Endothelial cell of coronary artery (primary cell): ENCODE results near the gene BMP10. TPM values are rescaled to one million over a fixed set of nuclear protein-coding genes. Genes with fewer than 3 reads are reported as not detected.

Source experiments
- total RNA-seq: library from RNA; depleted of rRNA; stranded (reverse); fragments of >200 nt; gene quantifications from 2 replicates; pipeline ENCODE4 v1.2.3, GENCODE V29; 2014

Gene BMP10, protein sequence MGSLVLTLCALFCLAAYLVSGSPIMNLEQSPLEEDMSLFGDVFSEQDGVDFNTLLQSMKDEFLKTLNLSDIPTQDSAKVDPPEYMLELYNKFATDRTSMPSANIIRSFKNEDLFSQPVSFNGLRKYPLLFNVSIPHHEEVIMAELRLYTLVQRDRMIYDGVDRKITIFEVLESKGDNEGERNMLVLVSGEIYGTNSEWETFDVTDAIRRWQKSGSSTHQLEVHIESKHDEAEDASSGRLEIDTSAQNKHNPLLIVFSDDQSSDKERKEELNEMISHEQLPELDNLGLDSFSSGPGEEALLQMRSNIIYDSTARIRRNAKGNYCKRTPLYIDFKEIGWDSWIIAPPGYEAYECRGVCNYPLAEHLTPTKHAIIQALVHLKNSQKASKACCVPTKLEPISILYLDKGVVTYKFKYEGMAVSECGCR
- not detected in 2 replicates for total RNA-seq

DNA sequence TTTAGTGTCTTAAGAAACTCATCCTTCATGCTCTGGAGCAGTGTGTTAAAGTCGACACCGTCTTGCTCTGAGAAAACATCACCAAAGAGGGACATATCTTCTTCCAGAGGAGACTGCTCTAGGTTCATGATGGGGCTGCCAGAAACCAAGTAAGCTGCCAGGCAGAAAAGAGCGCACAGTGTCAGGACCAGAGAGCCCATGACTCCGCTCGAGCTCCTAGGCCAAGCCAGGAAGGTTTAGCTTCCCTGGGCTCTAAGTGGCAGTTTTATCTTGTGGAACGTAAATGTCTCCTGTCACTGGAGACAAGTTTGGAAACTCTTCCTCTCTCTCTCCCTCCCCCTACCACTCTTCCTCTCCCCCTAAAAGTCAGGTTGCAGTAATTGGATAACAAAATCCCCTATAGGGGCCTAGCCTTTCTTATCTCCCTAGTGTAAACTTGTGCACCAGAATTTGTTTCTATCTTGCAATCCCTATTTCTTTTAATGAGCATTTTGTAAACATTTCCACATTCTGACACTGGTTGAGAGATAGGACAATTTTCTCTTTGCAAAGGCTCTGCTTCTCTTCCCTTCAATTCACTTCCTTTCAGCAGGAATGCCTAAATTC, at the start of gene BMP10:
Gene BMP10 (minus strand): TSS at position 239 of the 606 bp plus-strand sequence. CDS start 39 bp downstream, at position 200.

Other genes starting within 250 kb of the BMP10 start
- gene PROKR1, start 227.8 kb downstream of the BMP10 start, total RNA-seq, result not detected in 2 replicates
- gene ARHGAP25, start 136.6 kb downstream of the BMP10 start, total RNA-seq, result 3.1 and 12.1 TPM in 2 replicates
- gene GKN2, start 81.5 kb upstream of the BMP10 start, total RNA-seq, result 0.18 TPM in 1 of 2 replicates, not detected in the other
- gene GKN1, start 103.2 kb upstream of the BMP10 start, total RNA-seq, result not detected in 2 replicates
- gene ANTXR1, start 141.8 kb upstream of the BMP10 start, total RNA-seq, result 4.0 and 18.4 TPM in 2 replicates